Keratinocyte (primary cell): ENCODE measurements around the gene APOM.

Experiments used
- EZH2 ChIP-seq: IDR thresholded peaks from one replicate; pipeline ENCODE4 v1.6.1; 2012; ENCODE audit warnings: inconsistent platforms, mild to moderate bottlenecking, low read length, moderate library complexity
- TF ChIP-seq, protein P1 (sequence below), 3 experiments: IDR thresholded peaks in 1 of 3; conservative IDR thresholded peaks in 1 of 3; optimal IDR thresholded peaks in 1 of 3; 2 replicates in 2 of 3; 3 replicates in 1 of 3; pipeline versions ENCODE3 to v1.5.1; 2011; ENCODE audit warnings: low read length in 3 of 3, mild to moderate bottlenecking in 3 of 3, moderate library complexity in 2 of 3, control low read depth in 1 of 3, inconsistent platforms in 1 of 3; ENCODE audit not compliant: insufficient read depth in 2 of 3; ENCODE audit errors: extremely low read depth in 1 of 3

DNA sequence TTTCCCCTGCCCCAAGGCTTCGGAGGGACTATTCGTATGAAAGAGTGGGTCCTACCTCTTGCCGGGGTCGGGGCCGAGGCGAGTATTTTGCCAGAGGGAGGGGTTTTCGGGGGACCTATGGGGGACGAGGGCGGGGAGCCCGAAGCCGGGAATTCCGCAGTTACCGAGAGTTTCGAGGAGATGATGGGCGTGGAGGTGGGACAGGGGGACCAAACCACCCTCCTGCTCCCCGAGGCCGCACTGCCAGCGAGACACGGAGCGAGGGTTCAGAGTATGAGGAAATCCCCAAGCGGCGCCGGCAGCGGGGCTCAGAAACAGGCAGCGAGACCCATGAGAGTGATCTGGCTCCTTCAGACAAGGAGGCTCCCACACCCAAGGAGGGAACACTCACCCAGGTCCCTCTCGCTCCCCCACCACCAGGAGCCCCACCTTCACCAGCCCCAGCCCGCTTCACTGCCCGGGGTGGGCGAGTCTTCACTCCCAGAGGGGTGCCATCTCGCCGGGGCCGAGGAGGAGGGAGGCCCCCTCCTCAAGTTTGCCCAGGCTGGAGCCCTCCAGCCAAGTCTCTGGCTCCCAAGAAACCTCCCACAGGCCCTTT, 23.9 kb upstream of the APOM start:
- TF ChIP-seq, protein P1, sequence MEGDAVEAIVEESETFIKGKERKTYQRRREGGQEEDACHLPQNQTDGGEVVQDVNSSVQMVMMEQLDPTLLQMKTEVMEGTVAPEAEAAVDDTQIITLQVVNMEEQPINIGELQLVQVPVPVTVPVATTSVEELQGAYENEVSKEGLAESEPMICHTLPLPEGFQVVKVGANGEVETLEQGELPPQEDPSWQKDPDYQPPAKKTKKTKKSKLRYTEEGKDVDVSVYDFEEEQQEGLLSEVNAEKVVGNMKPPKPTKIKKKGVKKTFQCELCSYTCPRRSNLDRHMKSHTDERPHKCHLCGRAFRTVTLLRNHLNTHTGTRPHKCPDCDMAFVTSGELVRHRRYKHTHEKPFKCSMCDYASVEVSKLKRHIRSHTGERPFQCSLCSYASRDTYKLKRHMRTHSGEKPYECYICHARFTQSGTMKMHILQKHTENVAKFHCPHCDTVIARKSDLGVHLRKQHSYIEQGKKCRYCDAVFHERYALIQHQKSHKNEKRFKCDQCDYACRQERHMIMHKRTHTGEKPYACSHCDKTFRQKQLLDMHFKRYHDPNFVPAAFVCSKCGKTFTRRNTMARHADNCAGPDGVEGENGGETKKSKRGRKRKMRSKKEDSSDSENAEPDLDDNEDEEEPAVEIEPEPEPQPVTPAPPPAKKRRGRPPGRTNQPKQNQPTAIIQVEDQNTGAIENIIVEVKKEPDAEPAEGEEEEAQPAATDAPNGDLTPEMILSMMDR (optimal IDR thresholded peaks at IDR 0.05 in 1 of 3, IDR thresholded peaks at IDR 0.05 in 1 of 3, conservative IDR thresholded peaks at IDR 0.05 in 1 of 3; ENCODE audit: extremely low read depth in 1 of 3, insufficient read depth in 2 of 3, low read length in 3 of 3): no peak
- no peak for TF ChIP-seq EZH2
